K562 (cell line): ENCODE data around the gene FMO5. TPM values are rescaled to one million over a fixed set of nuclear protein-coding genes. Genes with fewer than 3 reads are reported as not detected.

Experiments
- DIDO1 ChIP-seq: fragments of 450-650 bp; IDR thresholded peaks from 2 replicates; pipeline ENCODE4 v1.6.1; 2016; ENCODE audit warnings: low read depth, missing biosample characterization, missing genetic modification characterization
- FOSL1 ChIP-seq: fragments of 200-800 bp; sonication (Bioruptor generic); conservative IDR thresholded peaks from 2 replicates; pipeline ENCODE4 v1.6.1; 2016; ENCODE audit warnings: missing genetic modification characterization, missing compliant biosample characterization
- FOXK2 ChIP-seq, 2 experiments: fragments of 450-650 bp; IDR thresholded peaks in 1 of 2; conservative IDR thresholded peaks in 1 of 2; 2 replicates each; pipeline ENCODE4 v1.6.1; 2016; ENCODE audit warnings: low read depth in 2 of 2, mild to moderate bottlenecking in 1 of 2
- RAD51 ChIP-seq: fragments of 450-650 bp; IDR thresholded peaks from 2 replicates; pipeline ENCODE4 v1.7.1; 2016; ENCODE audit warnings: low read depth, mild to moderate bottlenecking, borderline replicate concordance
- RBM15 ChIP-seq: fragments of 200-400 bp; formaldehyde crosslinking; IDR thresholded peaks from 2 replicates; pipeline ENCODE4 v1.6.1; 2018; ENCODE audit warnings: mild to moderate bottlenecking, low read length, moderate library complexity; ENCODE audit not compliant: insufficient read depth
- TFE3 ChIP-seq: fragments of 450-650 bp; formaldehyde crosslinking; IDR thresholded peaks from 2 replicates; pipeline ENCODE4 v1.4.0; 2020; ENCODE audit warnings: mild to moderate bottlenecking, mixed read lengths
- TOE1 ChIP-seq, 2 experiments: fragments of 450-650 bp in 1 of 2; sonication (generic) in 1 of 2; formaldehyde crosslinking in 1 of 2; IDR thresholded peaks; 2 replicates each; pipeline versions ENCODE4 v1.7.1 to v1.8.0; 2016 to 2022; ENCODE audit warnings: borderline replicate concordance in 2 of 2, mild to moderate bottlenecking in 2 of 2, antibody characterized with exemption in 1 of 2, inconsistent platforms in 1 of 2, low read depth in 1 of 2, missing genetic modification reagents in 1 of 2, moderate library complexity in 1 of 2
- YY1 ChIP-seq, 3 experiments: IDR thresholded peaks; 2 replicates each; pipeline ENCODE4 v1.6.1; 2011; ENCODE audit warnings: low read length in 2 of 3, mild to moderate bottlenecking in 2 of 3, moderate library complexity in 2 of 3, borderline replicate concordance in 1 of 3, control low read depth in 1 of 3, low read depth in 1 of 3; ENCODE audit not compliant: insufficient read depth in 3 of 3, insufficient replicate concordance in 2 of 3, control insufficient read depth in 1 of 3, insufficient read length in 1 of 3; ENCODE audit errors: extremely low read depth in 1 of 3
- ZBTB40 ChIP-seq, 2 experiments: fragments of 450-650 bp in 1 of 2; sonication (generic) in 1 of 2; formaldehyde crosslinking in 1 of 2; IDR thresholded peaks; 2 replicates each; pipeline versions ENCODE4 v1.7.1 to v1.9.0; 2016 to 2022; ENCODE audit warnings: inconsistent platforms in 1 of 2, mild to moderate bottlenecking in 1 of 2, missing genetic modification reagents in 1 of 2
- ZMIZ1 ChIP-seq, 2 experiments: fragments of 150-350 bp in 1 of 2; IDR thresholded peaks; 2 replicates each; pipeline ENCODE4 v1.6.1; 2012 to 2016; ENCODE audit warnings: low read depth in 2 of 2, low read length in 2 of 2, mild to moderate bottlenecking in 1 of 2, moderate library complexity in 1 of 2
- polyA plus RNA-seq, 8 experiments: library from polyadenylated mRNA; depleted of rRNA in 4 of 8; stranded (reverse) in 5 of 8; unstranded in 3 of 8; fragments of >200 nt; fragmentation: Nextera tagmentation in 2 of 8; fragmentation: Illumina TruSeq in 1 of 8; extraction: Ambion mirVana in 2 of 8; extraction: Trizol in 1 of 8; gene quantifications; 2 replicates each; pipeline versions ENCODE4 v1.2.1 to v1.2.3, GENCODE V29; 2011 to 2014; ENCODE audit warnings: inconsistent platforms in 1 of 8, missing spikeins in 1 of 8
- total RNA-seq, 7 experiments: library from RNA; depleted of rRNA in 6 of 7; stranded (reverse); fragments of >200 nt in 6 of 7; fragmentation: Illumina TruSeq in 2 of 7; extraction: Trizol in 2 of 7; gene quantifications; 2 replicates each; pipeline versions ENCODE4 v1.2.1 to v1.2.3, GENCODE V29; 2011 to 2021; ENCODE audit warnings: low replicate concordance in 1 of 7

The FMO5 gene
- total and polyA plus RNA-seq, 9 of the 15 experiments (the other 6 are each of a cell fraction or from before 2014, with no cell fraction given) = 0.11 to 0.69 (median 0.19) TPM; not detected in 1

- TF ChIP-seq ZBTB40 (IDR thresholded peaks at IDR 0.05) = 0 out of 2 replicates have a peak, but pooled peaks have one; percentile 15
- TF ChIP-seq ZBTB40 (CRISPR knock-in tag; IDR thresholded peaks at IDR 0.05) = no peak
- TF ChIP-seq TFE3 (CRISPR knock-in tag) = peak; percentile 73
- peak; percentile 16 to 58; a peak in 1 of 4 replicates for TF ChIP-seq FOXK2 (conservative IDR thresholded peaks at IDR 0.05 in 1 of 2, IDR thresholded peaks at IDR 0.05 in 1 of 2; ENCODE audit: low read depth in 2 of 2)
- peak; percentile 39; the same call in 1 of the 2 replicates for TF ChIP-seq DIDO1 (tag)
- TF ChIP-seq TOE1 (IDR thresholded peaks at IDR 0.05; ENCODE audit: borderline replicate concordance) = peak; percentile 58; the same call in 1 of the 2 replicates
- TF ChIP-seq TOE1 (CRISPR knock-in tag; IDR thresholded peaks at IDR 0.05; ENCODE audit: borderline replicate concordance, low read depth) = no peak
- TF ChIP-seq ZMIZ1 (IDR thresholded peaks at IDR 0.05; ENCODE audit: low read depth in 2 of 2, low read length in 2 of 2) = 0 out of 4 replicates have a peak, but pooled peaks of 1 of the 2 experiments have one; percentile 28
- TF ChIP-seq RAD51 = peak; percentile 82; the same call in 1 of the 2 replicates
- peak in 1 of 3 experiments; percentile 41 for TF ChIP-seq YY1 (IDR thresholded peaks at IDR 0.05; ENCODE audit: borderline replicate concordance in 1 of 3, control insufficient read depth in 1 of 3, extremely low read depth in 1 of 3, insufficient read depth in 3 of 3, insufficient read length in 1 of 3, insufficient replicate concordance in 2 of 3, low read depth in 1 of 3, low read length in 2 of 3)
- no peak for TF ChIP-seq RBM15
- TF ChIP-seq FOSL1 (tag) = no peak
Measured at GRCh38 chr1:147245129-147245528, 20.0 kb upstream of the FMO5 start (continued).
